GM03348 (cell line): ENCODE data around the gene TMEM179B.

Source experiments
- DNase-seq: peaks from one replicate; pipeline ENCODE4 v3.0.0; 2012; ENCODE audit warnings: low spot score

Gene TMEM179B

DNA sequence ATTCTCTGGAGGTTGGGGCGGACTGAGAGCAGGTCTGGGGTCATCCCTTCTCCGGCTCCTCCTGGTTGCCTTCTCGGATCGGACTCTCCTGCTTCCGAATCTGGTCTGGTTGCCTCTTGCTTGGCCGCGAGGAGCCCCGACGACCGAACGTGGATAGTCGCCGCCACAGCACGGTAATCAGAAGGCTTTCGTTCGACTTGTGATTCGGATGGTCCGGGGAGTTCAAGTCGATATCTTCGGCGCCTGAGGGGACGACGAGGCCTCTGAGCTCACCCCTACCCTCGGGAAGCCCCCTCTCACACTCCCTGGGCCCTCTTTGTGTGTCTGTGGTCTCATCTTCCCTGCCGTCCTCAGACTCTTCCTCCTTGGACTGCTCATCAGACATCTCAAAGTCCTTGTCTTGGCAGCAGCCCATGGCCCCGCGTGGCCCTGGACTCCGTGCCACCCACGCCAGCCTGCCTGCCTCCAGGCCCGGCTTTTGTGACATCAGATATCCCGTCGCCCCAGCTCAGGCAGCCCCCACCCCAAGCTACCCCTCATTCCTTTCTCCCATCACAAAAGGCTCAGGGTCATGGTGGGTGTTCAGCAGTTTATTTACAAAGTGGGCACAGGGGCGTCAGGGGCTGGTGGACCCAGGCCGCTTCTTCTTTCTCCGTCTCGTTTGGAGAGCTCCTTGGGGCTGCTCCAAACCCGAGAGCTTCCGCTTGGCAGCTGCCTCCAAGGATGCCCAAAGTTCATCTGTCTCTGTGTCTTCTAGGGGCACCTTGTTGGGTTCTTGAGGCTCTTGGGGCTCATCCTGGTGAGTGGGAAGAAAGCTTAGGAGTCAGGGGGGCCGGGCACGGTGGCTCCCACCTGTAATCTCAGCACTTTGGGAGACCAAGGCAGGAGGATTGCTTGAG is 45.4 kb downstream of the TMEM179B start, which contains the start of gene TEX54:
TEX54 (minus strand) TSS at position 506 of the 899 bp plus-strand sequence.
- DNase-seq: peak; percentile 28

GRCh38 chr11:62835336-62835735 is 48.1 kb downstream of the TMEM179B start:
- DNase-seq: no peak

DNA sequence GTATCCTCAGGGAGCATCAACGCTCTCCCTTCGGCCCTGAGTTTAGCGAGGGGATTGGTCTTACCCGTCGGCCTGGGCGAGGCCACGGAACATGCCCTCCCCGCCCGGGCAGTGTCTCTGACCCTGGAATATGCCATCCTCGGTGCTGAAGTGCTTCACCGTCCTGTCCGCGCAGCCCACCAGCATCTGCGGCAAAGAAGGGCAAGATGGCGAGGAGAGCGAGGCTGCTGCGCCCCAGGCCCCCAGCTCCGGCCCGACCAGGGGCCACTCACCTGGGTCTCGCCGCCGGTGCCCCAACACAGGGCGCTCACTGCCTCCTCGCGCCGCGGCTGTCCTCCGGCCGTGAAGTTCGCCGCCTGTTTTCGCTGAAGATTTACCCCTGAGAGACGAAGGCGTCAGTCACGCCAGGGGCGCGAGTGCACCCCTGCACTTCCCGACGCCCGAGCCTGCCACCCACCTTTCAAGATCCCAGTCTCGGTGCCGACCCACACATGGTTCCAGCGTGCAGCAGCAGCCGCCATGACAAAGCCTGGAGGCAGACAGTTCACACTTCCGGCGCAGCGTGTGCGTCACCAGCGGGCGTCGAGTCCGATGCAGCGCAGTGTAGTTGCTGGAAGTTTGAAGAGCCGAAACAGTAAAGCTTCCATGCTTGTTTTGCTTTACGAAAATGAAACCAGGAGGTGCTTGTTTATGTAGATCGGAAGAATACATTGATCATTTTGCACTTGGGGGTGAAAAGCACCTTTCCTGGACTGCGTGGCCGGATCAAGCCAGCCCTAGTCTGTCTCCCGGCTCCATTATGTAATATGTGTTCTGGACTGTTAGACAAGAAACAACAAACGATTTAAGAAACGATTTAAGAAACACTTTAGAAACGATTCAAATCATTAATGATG is 52.1 kb downstream of the TMEM179B start, which contains the start of gene WDR74:
WDR74 (minus strand) TSS at position 541 of the 896 bp plus-strand sequence; CDS start at position 521, 20 bp downstream.
- DNase-seq: peak; percentile 85
